H1 (cell line): Measurements from ENCODE around the gene BICDL1. TPM values are rescaled to one million over a fixed set of nuclear protein-coding genes. Genes with fewer than 3 reads are reported as not detected.

Experiments used
- BACH1 ChIP-seq: IDR thresholded peaks from 2 replicates; pipeline ENCODE4 v1.6.1; 2012; ENCODE audit warnings: low read length, improper control_type of control experiment
- FOSL1 ChIP-seq: IDR thresholded peaks from 2 replicates; pipeline ENCODE4 v1.6.1; 2011; ENCODE audit warnings: mild to moderate bottlenecking, low read depth, low read length, moderate library complexity; ENCODE audit not compliant: insufficient read depth
- RNF2 ChIP-seq: fragments of 200-900, 300-1000 bp; sonication (generic); IDR thresholded peaks from 2 replicates; pipeline ENCODE4 v1.7.1; 2016; ENCODE audit warnings: borderline replicate concordance, low read depth, mild to moderate bottlenecking, antibody characterized with exemption, low read length; ENCODE audit not compliant: poor library complexity, severe bottlenecking; ENCODE audit errors: missing control alignments
- SP1 ChIP-seq: IDR thresholded peaks from 2 replicates; pipeline ENCODE4 v1.6.1; 2011; ENCODE audit warnings: low read depth, low read length
- SUZ12 ChIP-seq: fragments of 200-600 bp; sonication (generic); IDR thresholded peaks from 2 replicates; pipeline ENCODE4 v1.6.1; 2012; ENCODE audit warnings: mild to moderate bottlenecking, inconsistent platforms, low read length, moderate library complexity, mixed read lengths
- TAF7 ChIP-seq: optimal IDR thresholded peaks from 2 replicates; pipeline ENCODE3; 2011; ENCODE audit warnings: low read depth, mild to moderate bottlenecking, inconsistent platforms, low read length, moderate library complexity, borderline replicate concordance
- polyA plus RNA-seq, 7 experiments: library from polyadenylated mRNA; depleted of rRNA in 3 of 7; stranded (reverse) in 5 of 7; unstranded in 2 of 7; fragments of >200 nt in 5 of 7; fragments of 200-250 nt in 2 of 7; gene quantifications; 1 replicate in 5 of 7; 2 replicates in 1 of 7; 4 replicates in 1 of 7; pipeline versions ENCODE4 v1.2.1 to v1.2.3, GENCODE V29; 2011 to 2013; ENCODE audit warnings: missing spikeins in 2 of 7, mixed read lengths in 2 of 7
- total RNA-seq: library from RNA; stranded (reverse); fragmentation: NEBNext Ultra II Directional; extraction: Animal tissue kit (Norgen Biotek cat#: 25700); gene quantifications from 2 replicates; pipeline ENCODE4 v1.2.1, GENCODE V29; 2021
- TF ChIP-seq, protein P1 (sequence below): IDR thresholded peaks from 2 replicates; pipeline ENCODE4 v1.6.1; 2011; ENCODE audit warnings: low read length, improper control_type of control experiment

The BICDL1 gene
- total and polyA plus RNA-seq, 2 of the 8 experiments (the other 6 are each of a cell fraction or from before 2014, with no cell fraction given), result 17.2 to 25.9 TPM

DNA sequence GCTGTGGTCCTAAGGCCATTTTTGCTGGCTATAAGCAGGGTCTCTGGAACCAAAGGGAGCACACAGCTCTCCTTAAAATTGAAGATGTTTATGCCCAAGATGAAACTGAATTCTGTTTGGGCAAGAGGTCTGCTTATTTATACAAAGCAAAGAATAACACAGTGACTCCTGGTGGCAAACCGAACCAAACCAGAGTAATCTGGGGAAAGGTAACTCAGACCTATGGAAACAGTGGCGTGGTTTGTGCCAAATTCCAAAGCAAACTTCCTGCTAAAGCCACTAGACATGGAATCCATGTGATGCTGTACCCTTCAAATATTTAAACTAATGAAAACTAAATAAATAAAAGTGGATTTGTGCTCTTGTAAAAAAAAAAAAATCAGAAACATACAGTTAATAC, 29.6 kb upstream of the BICDL1 start (continued):
- TF ChIP-seq TAF7, result no peak
- TF ChIP-seq SP1, result no peak
- no peak for TF ChIP-seq BACH1
- TF ChIP-seq RNF2, result no peak
- no peak for TF ChIP-seq FOSL1
- TF ChIP-seq SUZ12, result no peak
- TF ChIP-seq, protein P1, sequence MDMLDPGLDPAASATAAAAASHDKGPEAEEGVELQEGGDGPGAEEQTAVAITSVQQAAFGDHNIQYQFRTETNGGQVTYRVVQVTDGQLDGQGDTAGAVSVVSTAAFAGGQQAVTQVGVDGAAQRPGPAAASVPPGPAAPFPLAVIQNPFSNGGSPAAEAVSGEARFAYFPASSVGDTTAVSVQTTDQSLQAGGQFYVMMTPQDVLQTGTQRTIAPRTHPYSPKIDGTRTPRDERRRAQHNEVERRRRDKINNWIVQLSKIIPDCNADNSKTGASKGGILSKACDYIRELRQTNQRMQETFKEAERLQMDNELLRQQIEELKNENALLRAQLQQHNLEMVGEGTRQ, result no peak
